Parathyroid adenoma (tissue), 2 donors: Measurements from ENCODE around the gene MXRA8.

Source experiments
- H2AFZ ChIP-seq: fragments of 300-600 bp; sonication (generic); one replicate; pipeline ENCODE4 v1.7.0; 2017; ENCODE audit warnings: antibody characterized with exemption, mild to moderate bottlenecking
- H3K27ac ChIP-seq: fragments of 300-600 bp; sonication (generic); one replicate; pipeline ENCODE4 v1.7.0; 2017
- H3K27me3 ChIP-seq: fragments of 300-600 bp; sonication (generic); one replicate; pipeline ENCODE4 v1.7.0; 2017; ENCODE audit warnings: low read length; ENCODE audit not compliant: control insufficient read depth, insufficient read depth
- H3K36me3 ChIP-seq: fragments of 300-600 bp; sonication (generic); one replicate; pipeline ENCODE4 v1.7.0; 2017; ENCODE audit warnings: low read length; ENCODE audit not compliant: control insufficient read depth, insufficient read depth
- H3K4me1 ChIP-seq: fragments of 300-600 bp; sonication (generic); one replicate; pipeline ENCODE4 v1.7.0; 2017; ENCODE audit warnings: control low read depth
- H3K4me2 ChIP-seq: fragments of 300-600 bp; sonication (generic); one replicate; pipeline ENCODE4 v1.7.0; 2017; ENCODE audit warnings: low read length
- H3K4me3 ChIP-seq: fragments of 300-600 bp; sonication (generic); one replicate; pipeline ENCODE4 v1.7.0; 2017; ENCODE audit warnings: low read depth, low read length
- H3K79me2 ChIP-seq: fragments of 300-600 bp; sonication (generic); one replicate; pipeline ENCODE4 v1.7.0; 2017; ENCODE audit warnings: control low read depth
- H3K9ac ChIP-seq: fragments of 300-600 bp; sonication (generic); one replicate; pipeline ENCODE4 v1.7.0; 2017; ENCODE audit warnings: mild to moderate bottlenecking
- H3K9me3 ChIP-seq: fragments of 300-600 bp; sonication (generic); one replicate; pipeline ENCODE4 v1.7.0; 2017; ENCODE audit warnings: low read length; ENCODE audit not compliant: control insufficient read depth
- CTCF ChIP-seq: fragments of 300-600 bp; sonication (generic); IDR thresholded peaks from one replicate; pipeline ENCODE4 v1.7.0; 2017; ENCODE audit warnings: antibody characterized with exemption, mild to moderate bottlenecking
- donor health status: primary hyperparathyroidism.

MXRA8 gene

GRCh38 chr1:1311107-1312104, 46.9 kb downstream of the MXRA8 start:
- no peaks in the 10 kb centered on the region for H3K36me3 ChIP-seq
- no peak overlapping the region for H3K9ac ChIP-seq
- no peaks in the 10 kb centered on the region for H3K27me3 ChIP-seq
- no peak for TF ChIP-seq CTCF
- H3K4me1 ChIP-seq = no peaks in the 10 kb centered on the region
- H3K79me2 ChIP-seq = no peaks in the 10 kb centered on the region
- no peak overlapping the region for H3K4me2 ChIP-seq
- H2AFZ ChIP-seq = no peak overlapping the region
- no peak overlapping the region for H3K27ac ChIP-seq
- H3K4me3 ChIP-seq = no peak overlapping the region
- no peaks in the 10 kb centered on the region for H3K9me3 ChIP-seq

- Histone ChIP-seq H3K79me2 (no peaks in the 10 kb centered on the region), H3K27ac (no peak overlapping the region), H3K4me1 (no peaks in the 10 kb centered on the region), H3K4me3 (no peak overlapping the region), H3K36me3 (no peaks in the 10 kb centered on the region), H3K4me2 (no peak overlapping the region), H3K27me3 (no peaks in the 10 kb centered on the region), H3K9me3 (no peaks in the 10 kb centered on the region), H3K9ac (no peak overlapping the region), H2AFZ (no peak overlapping the region)
- TF ChIP-seq CTCF = no peak
Measured at GRCh38 chr1:1310476-1311053, 47.8 kb downstream of the MXRA8 start.

- no peak for TF ChIP-seq CTCF
- H3K4me2 ChIP-seq = no peak overlapping the region
- H3K36me3 ChIP-seq = no peaks in the 10 kb centered on the region
- H3K27ac ChIP-seq = no peak overlapping the region
- H3K9ac ChIP-seq = no peak overlapping the region
- no peaks in the 10 kb centered on the region for H3K79me2 ChIP-seq
- peaks cover 3% of the 10 kb centered on the region for H3K4me1 ChIP-seq
- no peak overlapping the region for H2AFZ ChIP-seq
- H3K9me3 ChIP-seq = no peaks in the 10 kb centered on the region
- no peak overlapping the region for H3K4me3 ChIP-seq
- no peaks in the 10 kb centered on the region for H3K27me3 ChIP-seq
Measured at GRCh38 chr1:1310109-1310385, 48.3 kb downstream of the MXRA8 start.

GRCh38 chr1:1309251-1310108, 48.9 kb downstream of the MXRA8 start:
- H3K36me3 ChIP-seq = no peaks in the 10 kb centered on the region
- no peak for TF ChIP-seq CTCF
- no peak overlapping the region for H3K27ac ChIP-seq
- peaks cover 3% of the 10 kb centered on the region for H3K4me1 ChIP-seq
- H3K9me3 ChIP-seq = no peaks in the 10 kb centered on the region
- H3K27me3 ChIP-seq = no peaks in the 10 kb centered on the region
- H2AFZ ChIP-seq = peak overlapping the region; percentile 79
- H3K9ac ChIP-seq = no peak overlapping the region
- H3K4me3 ChIP-seq = peak overlapping the region; percentile 85
- H3K4me2 ChIP-seq = peak overlapping the region; percentile 86
- no peaks in the 10 kb centered on the region for H3K79me2 ChIP-seq
